Measurements from ENCODE around the gene LSP1.

The LSP1 gene

GRCh38 chr11:1935156-1936071 is 82.5 kb downstream of the LSP1 start:
- TF ChIP-seq CREB1 (IDR thresholded peaks at IDR 0.05; ENCODE audit: low read depth): no peak
- TF ChIP-seq CEBPB (IDR thresholded peaks at IDR 0.05): no peak
- TF ChIP-seq YY1 (IDR thresholded peaks at IDR 0.05; ENCODE audit: low read depth): no peak

- TF ChIP-seq EP300 (IDR thresholded peaks at IDR 0.05; ENCODE audit: borderline replicate concordance) (no peak), CREB1 (IDR thresholded peaks at IDR 0.05; ENCODE audit: low read depth) (no peak), TAF1 (IDR thresholded peaks at IDR 0.05; ENCODE audit: low read depth) (no peak), USF1 (IDR thresholded peaks at IDR 0.05) (no peak), EGR1 (IDR thresholded peaks at IDR 0.05) (no peak), MAX (IDR thresholded peaks at IDR 0.05) (no peak), RAD21 (IDR thresholded peaks at IDR 0.05; ENCODE audit: low read depth) (no peak), REST (IDR thresholded peaks at IDR 0.05; ENCODE audit: low read depth) (no peak), TEAD4 (IDR thresholded peaks at IDR 0.05) (no peak)
These were observed 83.3 kb downstream of the LSP1 start for GRCh38 chr11:1936072-1936780.

- TF ChIP-seq TCF12 (IDR thresholded peaks at IDR 0.05; ENCODE audit: low read depth) (no peak), NFIC (IDR thresholded peaks at IDR 0.05) (no peak), ZBTB7A (IDR thresholded peaks at IDR 0.05; ENCODE audit: low read depth) (no peak), CEBPB (IDR thresholded peaks at IDR 0.05) (no peak), MAX (IDR thresholded peaks at IDR 0.05) (no peak), USF1 (IDR thresholded peaks at IDR 0.05) (no peak), TEAD4 (IDR thresholded peaks at IDR 0.05) (no peak), EGR1 (IDR thresholded peaks at IDR 0.05) (no peak), REST (IDR thresholded peaks at IDR 0.05; ENCODE audit: low read depth) (no peak), CREB1 (IDR thresholded peaks at IDR 0.05; ENCODE audit: low read depth) (no peak), TAF1 (IDR thresholded peaks at IDR 0.05; ENCODE audit: low read depth) (no peak), FOXM1 (IDR thresholded peaks at IDR 0.05; ENCODE audit: borderline replicate concordance, low read depth) (no peak), RAD21 (IDR thresholded peaks at IDR 0.05; ENCODE audit: low read depth) (no peak), EP300 (IDR thresholded peaks at IDR 0.05; ENCODE audit: borderline replicate concordance) (no peak)
These were observed 84.1 kb downstream of the LSP1 start for GRCh38 chr11:1936781-1937615.

- no peak for TF ChIP-seq CEBPB (IDR thresholded peaks at IDR 0.05)
- no peak for TF ChIP-seq TCF12 (IDR thresholded peaks at IDR 0.05; ENCODE audit: low read depth)
- no peak for TF ChIP-seq USF1 (IDR thresholded peaks at IDR 0.05)
- TF ChIP-seq EGR1 (IDR thresholded peaks at IDR 0.05): no peak
- no peak for TF ChIP-seq FOXM1 (IDR thresholded peaks at IDR 0.05; ENCODE audit: borderline replicate concordance, low read depth)
- no peak for TF ChIP-seq MAX (IDR thresholded peaks at IDR 0.05)
- TF ChIP-seq TEAD4 (IDR thresholded peaks at IDR 0.05): no peak
- TF ChIP-seq CREB1 (IDR thresholded peaks at IDR 0.05; ENCODE audit: low read depth): no peak
- no peak for TF ChIP-seq EP300 (IDR thresholded peaks at IDR 0.05; ENCODE audit: borderline replicate concordance)
- no peak for TF ChIP-seq ZBTB7A (IDR thresholded peaks at IDR 0.05; ENCODE audit: low read depth)
- no peak for TF ChIP-seq TAF1 (IDR thresholded peaks at IDR 0.05; ENCODE audit: low read depth)
- TF ChIP-seq YY1 (IDR thresholded peaks at IDR 0.05; ENCODE audit: low read depth): no peak
- TF ChIP-seq REST (IDR thresholded peaks at IDR 0.05; ENCODE audit: low read depth): no peak
- no peak for TF ChIP-seq NFIC (IDR thresholded peaks at IDR 0.05)
- no peak for TF ChIP-seq RAD21 (IDR thresholded peaks at IDR 0.05; ENCODE audit: low read depth)
These were observed 84.9 kb downstream of the LSP1 start for GRCh38 chr11:1937616-1938342.

All from Ishikawa (cell line).